Stimulated activated CD8-positive, alpha-beta memory T cell treated with anti-CD3 and anti-CD28 coated beads, Interleukin-7, amount 100 ng/mL, for 1 hour (primary cell): ENCODE measurements around the gene SREBF1.

ENCODE experiments used
- DNase-seq, 2 donors: peaks; one replicate each; pipeline ENCODE4 v3.0.0-alpha.2; 2020; ENCODE audit warnings: low read depth in 2 of 2

The SREBF1 gene

GRCh38 chr17:17859909-17860765 is 23.4 kb upstream of the SREBF1 start:
- DNase-seq: peak; percentile 33 to 54

- DNase-seq: no peak
These were observed 20.7 kb upstream of the SREBF1 start for GRCh38 chr17:17857496-17857895.

GRCh38 chr17:17856386-17856785 is 19.6 kb upstream of the SREBF1 start:
- DNase-seq: no peak

DNA sequence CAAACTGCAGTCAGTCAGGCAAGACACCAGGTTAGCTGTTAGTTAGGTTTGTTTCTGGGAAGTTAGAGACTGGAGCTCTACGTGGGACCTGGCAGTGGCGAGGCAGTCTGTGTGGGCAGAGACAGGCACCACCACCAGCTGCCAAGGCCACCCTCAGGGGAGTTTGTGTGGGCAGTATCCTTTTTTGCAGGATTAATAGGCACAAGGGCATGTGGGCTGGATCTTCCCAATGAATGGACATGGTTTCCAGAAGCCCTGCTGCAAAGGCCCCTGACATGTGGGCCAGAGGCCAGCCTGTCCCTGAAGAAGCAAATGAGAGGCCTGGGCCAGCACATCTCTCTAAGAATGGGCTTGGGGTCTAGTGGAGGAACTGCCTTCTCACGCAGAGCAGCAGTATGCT is 19.2 kb upstream of the SREBF1 start:
- DNase-seq: no peak

DNA sequence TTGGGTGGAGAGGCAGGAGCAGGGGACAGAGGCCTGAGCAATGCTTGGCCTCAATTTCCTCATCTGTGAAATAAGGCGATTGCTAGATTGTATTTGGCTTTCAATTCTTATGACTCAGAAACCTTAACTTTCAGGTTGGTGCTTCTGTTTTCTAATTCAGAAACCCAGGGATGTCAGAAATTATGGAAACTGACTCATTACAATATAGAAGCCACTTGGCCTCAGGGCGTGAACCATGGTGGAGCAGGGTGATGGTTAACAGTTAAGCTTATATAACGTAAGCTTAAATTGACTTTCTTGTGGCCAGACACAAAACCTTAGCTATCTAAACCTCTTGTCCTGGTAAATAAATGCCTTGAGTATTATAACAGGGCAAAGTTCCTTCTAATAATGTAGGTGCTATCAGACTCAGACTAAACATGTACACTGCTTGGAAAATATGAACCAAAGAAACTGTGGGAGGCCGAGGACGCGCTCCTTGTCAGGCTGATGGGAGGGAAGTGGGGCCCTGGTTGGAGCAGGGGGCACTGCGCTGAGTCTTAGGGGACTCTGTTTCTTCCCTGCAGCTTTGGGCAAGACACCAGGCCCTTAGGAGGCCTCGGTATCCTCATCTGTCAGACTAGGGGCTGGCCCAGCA is 17.1 kb upstream of the SREBF1 start:
- DNase-seq: no peak

GRCh38 chr17:17852930-17853329 is 16.1 kb upstream of the SREBF1 start:
- DNase-seq: no peak

DNA sequence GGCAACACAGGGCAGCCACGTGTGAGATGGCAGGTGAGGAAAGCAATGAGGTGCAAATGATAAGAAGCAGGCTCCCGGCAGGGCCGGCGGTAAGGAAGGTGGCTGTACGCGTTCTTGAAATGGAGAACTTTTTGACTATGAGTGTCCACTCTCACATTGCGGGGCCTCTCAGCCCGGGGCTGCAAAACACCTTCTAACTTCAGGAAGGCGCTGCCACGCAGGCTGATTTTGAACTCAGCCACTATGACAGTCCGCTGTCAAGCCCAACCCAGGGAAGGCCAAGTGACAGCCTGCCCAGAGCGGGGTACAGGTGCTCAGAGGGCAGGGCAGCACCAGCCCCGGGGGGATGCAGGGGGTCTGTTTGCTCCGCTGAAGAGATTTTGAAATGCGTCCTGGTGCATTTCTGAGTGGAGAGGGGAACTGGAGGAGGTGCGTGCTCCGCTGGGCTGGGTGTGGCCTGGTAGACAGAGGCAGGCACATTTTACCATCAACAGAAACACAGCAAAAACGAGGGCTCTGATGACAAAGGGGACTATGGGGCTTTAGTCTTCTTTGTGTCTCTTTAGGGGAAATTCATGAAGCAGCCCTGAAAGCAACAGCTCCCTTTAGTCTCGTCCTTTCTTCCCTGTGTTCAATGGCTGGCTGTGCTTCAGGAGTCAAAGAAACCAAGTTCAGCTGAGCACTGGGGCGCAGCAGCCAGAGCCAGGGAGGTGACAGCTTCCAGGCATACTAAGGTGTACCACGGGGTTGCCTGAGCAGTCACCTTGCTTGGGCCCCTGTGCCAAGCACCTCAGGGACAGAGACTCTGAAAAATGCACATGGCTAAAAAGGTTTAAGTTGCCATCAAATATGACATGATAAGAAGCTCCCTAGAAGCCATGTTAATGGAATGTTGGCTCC is 14.6 kb upstream of the SREBF1 start:
- DNase-seq: no peak

- DNase-seq: peak; percentile 27 to 30
These were observed 13.1 kb upstream of the SREBF1 start for GRCh38 chr17:17849845-17850373.

DNA sequence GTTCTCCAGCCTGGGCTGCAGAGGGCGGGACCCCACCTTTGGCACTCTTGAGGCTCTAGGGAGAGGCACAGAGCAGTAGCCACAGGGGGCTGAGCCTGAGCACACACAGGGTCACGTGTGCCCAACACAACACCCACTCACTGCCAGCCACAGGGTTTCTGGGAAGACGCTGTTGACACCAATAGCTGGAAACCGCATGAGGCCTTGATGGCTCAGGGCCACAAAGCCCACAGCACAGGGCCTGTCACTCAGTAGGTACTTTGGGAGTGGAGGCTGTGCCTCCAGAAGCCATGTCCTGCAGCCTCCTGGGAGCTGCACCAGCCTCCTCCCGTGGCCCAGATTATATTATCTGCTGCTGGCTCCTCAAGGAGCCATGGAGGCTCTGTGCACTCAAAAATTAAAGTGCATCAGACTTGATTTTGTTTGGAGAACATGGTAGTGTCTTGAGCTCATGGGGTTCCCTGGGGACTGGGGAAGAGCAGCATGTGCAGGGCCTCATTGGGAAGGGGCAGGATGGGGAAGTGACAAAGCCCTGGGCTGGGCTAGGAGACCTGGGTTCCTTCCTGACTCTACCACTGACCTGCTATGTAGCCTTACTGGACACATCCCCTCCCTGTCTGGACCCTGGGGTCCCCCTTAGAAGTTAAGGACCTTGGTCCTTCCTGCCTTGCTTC is 12.5 kb upstream of the SREBF1 start:
- DNase-seq: peak; percentile 63 to 65

GRCh38 chr17:17848311-17849082 is 11.7 kb upstream of the SREBF1 start:
- no peak for DNase-seq

- no peak for DNase-seq
These were observed 10.9 kb upstream of the SREBF1 start for GRCh38 chr17:17847726-17848125.

DNA sequence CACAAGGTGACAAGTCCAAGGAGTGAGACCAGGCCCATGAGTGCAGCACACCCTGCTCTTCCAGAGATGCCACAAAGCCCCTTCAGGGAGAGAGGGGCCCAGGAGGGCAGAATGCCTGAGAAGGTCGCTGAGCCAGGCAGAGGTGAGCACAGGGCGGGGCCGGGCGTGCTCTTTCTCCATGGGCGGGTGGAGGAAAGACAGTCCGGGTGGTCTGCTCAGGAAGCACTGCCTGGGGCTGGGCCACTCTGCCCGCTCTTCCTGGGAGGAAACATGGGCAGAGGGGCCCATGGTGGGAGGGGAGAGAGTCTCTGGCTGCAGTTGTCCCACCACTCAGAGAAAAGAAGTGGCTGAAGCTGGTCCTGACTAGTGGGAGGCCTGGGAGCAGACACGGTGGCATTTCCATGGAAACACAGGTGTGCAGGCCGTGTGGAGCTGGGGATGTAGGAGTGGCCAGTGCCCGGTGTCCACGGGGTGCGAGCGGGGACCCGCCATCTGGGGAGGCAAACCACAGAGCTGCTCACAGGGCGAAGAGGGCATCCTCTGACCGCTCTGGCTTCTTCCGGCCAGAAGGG is 10.4 kb upstream of the SREBF1 start:
- DNase-seq: no peak

DNA sequence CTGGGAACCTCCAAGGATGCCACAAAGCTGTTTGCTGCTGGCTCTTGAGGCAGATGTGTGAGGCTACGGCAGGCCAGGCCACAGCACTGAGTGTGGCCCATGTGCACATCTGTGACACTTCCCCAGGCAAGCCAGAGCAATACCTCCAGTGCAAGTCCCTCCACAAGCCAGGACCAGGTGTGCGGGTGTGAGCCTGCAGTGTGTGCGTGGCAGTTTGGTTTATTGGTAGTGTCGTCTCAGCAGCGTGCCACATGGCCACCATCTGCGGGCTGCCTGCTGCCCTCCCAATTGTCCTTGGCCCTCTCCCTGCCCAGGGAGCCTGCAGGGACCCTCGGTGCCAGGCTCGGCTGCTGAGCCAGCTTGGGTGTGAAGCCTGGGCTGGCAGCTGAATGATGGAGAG is 9.9 kb upstream of the SREBF1 start:
- no peak for DNase-seq

DNA sequence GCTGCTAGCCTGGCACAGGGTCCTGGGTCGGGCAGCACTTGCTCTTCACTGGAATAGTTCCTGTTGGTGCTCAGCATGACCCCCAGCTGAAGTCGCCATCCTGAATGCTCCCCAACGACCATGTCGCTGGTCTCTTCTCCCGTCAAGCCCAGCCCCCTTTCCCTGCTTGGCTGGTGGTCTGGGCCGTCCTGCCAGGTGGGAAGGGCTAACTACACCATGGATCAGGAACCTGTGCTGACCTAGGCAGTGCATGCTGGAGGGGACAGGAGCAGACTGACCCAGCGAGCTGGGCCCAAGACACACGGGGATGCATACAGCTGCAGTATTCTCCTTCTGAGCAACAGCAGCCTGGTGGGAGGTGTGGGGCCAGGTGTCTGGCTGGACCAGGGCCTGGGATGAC is 9.2 kb upstream of the SREBF1 start:
- DNase-seq: no peak

GRCh38 chr17:17845046-17845775 is 8.4 kb upstream of the SREBF1 start:
- DNase-seq: no peak

- no peak for DNase-seq
These were observed 7.7 kb upstream of the SREBF1 start for GRCh38 chr17:17844500-17844899.

GRCh38 chr17:17844079-17844478 is 7.3 kb upstream of the SREBF1 start:
- DNase-seq: no peak

- DNase-seq: no peak
These were observed 6.3 kb upstream of the SREBF1 start for GRCh38 chr17:17843096-17843495.

DNA sequence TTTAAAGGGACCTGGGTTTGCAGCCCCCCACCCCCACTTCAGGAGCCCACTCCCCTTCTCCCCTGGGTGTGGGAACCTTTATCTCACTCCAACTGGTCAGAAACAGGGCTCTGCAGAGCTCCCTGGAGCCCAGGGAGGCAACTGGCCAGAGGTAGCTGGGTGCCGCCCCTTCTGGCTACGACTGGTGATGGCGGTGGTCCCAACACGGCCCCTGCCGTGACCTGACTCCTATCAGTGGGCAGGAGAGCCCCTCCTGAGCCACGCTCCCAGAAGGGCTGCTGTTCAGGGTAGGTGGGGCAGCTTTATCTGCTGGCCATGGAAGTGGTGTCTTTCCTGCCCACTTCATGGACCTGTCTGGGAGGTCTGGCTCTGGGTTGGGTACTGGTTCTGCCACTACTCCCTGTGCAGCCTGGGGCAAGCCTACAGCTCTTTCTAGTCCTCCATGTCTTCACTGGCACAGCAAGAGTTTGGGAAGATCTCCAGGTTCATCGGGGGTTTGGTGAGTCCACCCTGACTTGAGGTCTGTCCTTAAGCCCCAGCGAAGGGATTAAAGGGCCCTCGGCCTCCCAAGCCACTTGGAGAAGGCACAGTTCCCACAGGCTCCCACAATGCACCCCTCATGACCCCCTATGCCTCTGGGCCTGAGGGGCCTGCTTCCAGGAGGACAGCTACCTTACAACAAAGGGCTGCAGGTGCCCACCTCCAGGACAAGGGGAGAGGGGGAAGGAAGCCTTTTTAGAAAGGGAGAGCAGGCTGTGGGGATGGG is 5.5 kb upstream of the SREBF1 start:
- no peak for DNase-seq
